SK-N-MC (cell line): ENCODE measurements around the gene AK5.

Source experiments
- DNase-seq: peaks from one replicate; pipeline ENCODE4 v3.0.0-alpha.2; 2011; ENCODE audit warnings: low read depth, low spot score
- H3K27ac ChIP-seq: fragments of 200-600 bp; sonication (generic); 2 replicates; pipeline ENCODE4 v1.5.1; 2016; ENCODE audit warnings: mixed run types
- H3K36me3 ChIP-seq: fragments of 200-600 bp; sonication (generic); 2 replicates; pipeline ENCODE4 v1.6.1; 2017; ENCODE audit warnings: antibody characterized with exemption, low read length, mixed read lengths; ENCODE audit not compliant: insufficient read depth
- H3K4me3 ChIP-seq: fragments of 200-600 bp; sonication (generic); 2 replicates; pipeline ENCODE4 v1.5.1; 2016
- H3K9ac ChIP-seq: fragments of 200-600 bp; sonication (generic); 2 replicates; pipeline ENCODE4 v1.8.0; 2017; ENCODE audit warnings: mixed run types, mixed read lengths; ENCODE audit not compliant: insufficient read length
- H3K9me3 ChIP-seq: fragments of 200-600 bp; sonication (generic); 2 replicates; pipeline ENCODE4 v1.6.1; 2017; ENCODE audit warnings: low read depth, mild to moderate bottlenecking, antibody characterized with exemption, low read length, moderate library complexity, mixed read lengths
- EZH2 ChIP-seq: fragments of 200-600 bp; sonication (generic); IDR thresholded peaks from one replicate; pipeline ENCODE4 v1.6.1; 2017; ENCODE audit warnings: antibody characterized with exemption
- FOXP2 ChIP-seq: optimal IDR thresholded peaks from 2 replicates; pipeline ENCODE3; 2011; ENCODE audit warnings: mild to moderate bottlenecking, moderate library complexity; ENCODE audit not compliant: insufficient read depth; ENCODE audit errors: extremely low read length, control extremely low read depth
- POLR2AphosphoS5 ChIP-seq: IDR thresholded peaks from 2 replicates; pipeline ENCODE4 v1.6.1; 2012; ENCODE audit warnings: mild to moderate bottlenecking, low read depth, low read length, borderline replicate concordance

The AK5 gene

GRCh38 chr1:77532641-77533040, 250.8 kb downstream of the AK5 start:
- Histone ChIP-seq H3K9ac (no peak overlapping the region), H3K9me3 (no peaks in the 10 kb centered on the region), H3K27ac (no peak overlapping the region), H3K36me3 (no peaks in the 10 kb centered on the region), H3K4me3 (no peak overlapping the region)
- DNase-seq, result no peak
- TF ChIP-seq FOXP2 (no peak), EZH2 (no peak), POLR2AphosphoS5 (no peak)

GRCh38 chr1:77533660-77534305, 252.0 kb downstream of the AK5 start:
- no peak for TF ChIP-seq FOXP2
- TF ChIP-seq EZH2, result no peak
- no peak for TF ChIP-seq POLR2AphosphoS5
- no peak overlapping the region for H3K27ac ChIP-seq
- no peaks in the 10 kb centered on the region for H3K36me3 ChIP-seq

GRCh38 chr1:77534456-77534855, 252.6 kb downstream of the AK5 start:
- no peak for DNase-seq

More at GRCh38 chr1:77533660-77534305, 252.0 kb downstream of the AK5 start:
- Histone ChIP-seq H3K9me3 (no peaks in the 10 kb centered on the region), H3K9ac (no peak overlapping the region), H3K4me3 (no peak overlapping the region)
- no peak for DNase-seq

GRCh38 chr1:77536813-77537212, 255.0 kb downstream of the AK5 start:
- Histone ChIP-seq H3K9me3 (no peaks in the 10 kb centered on the region), H3K4me3 (no peak overlapping the region), H3K9ac (no peak overlapping the region), H3K36me3 (no peaks in the 10 kb centered on the region), H3K27ac (no peak overlapping the region)
- DNase-seq, result no peak
- TF ChIP-seq EZH2 (no peak), FOXP2 (no peak), POLR2AphosphoS5 (no peak)

More at GRCh38 chr1:77534456-77534855, 252.6 kb downstream of the AK5 start:
- Histone ChIP-seq H3K27ac (no peak overlapping the region), H3K36me3 (no peaks in the 10 kb centered on the region), H3K4me3 (no peak overlapping the region), H3K9me3 (no peaks in the 10 kb centered on the region), H3K9ac (no peak overlapping the region)
- TF ChIP-seq EZH2 (no peak), POLR2AphosphoS5 (no peak), FOXP2 (no peak)

GRCh38 chr1:77538956-77539518, 257.2 kb downstream of the AK5 start:
- no peak for DNase-seq
- H3K4me3 ChIP-seq, result no peak overlapping the region
- no peak overlapping the region for H3K9ac ChIP-seq
- no peaks in the 10 kb centered on the region for H3K36me3 ChIP-seq
- H3K9me3 ChIP-seq, result no peaks in the 10 kb centered on the region
- no peak overlapping the region for H3K27ac ChIP-seq
- TF ChIP-seq EZH2 (no peak), FOXP2 (no peak), POLR2AphosphoS5 (no peak)

GRCh38 chr1:77539519-77540142, 257.8 kb downstream of the AK5 start:
- Histone ChIP-seq H3K9ac (no peak overlapping the region), H3K36me3 (no peaks in the 10 kb centered on the region), H3K27ac (no peak overlapping the region), H3K4me3 (no peak overlapping the region), H3K9me3 (no peaks in the 10 kb centered on the region)
- DNase-seq, result no peak
- no peak for TF ChIP-seq EZH2
- no peak for TF ChIP-seq FOXP2

GRCh38 chr1:77540501-77541161, 258.8 kb downstream of the AK5 start:
- Histone ChIP-seq H3K36me3 (no peaks in the 10 kb centered on the region), H3K4me3 (no peak overlapping the region), H3K9me3 (no peaks in the 10 kb centered on the region), H3K9ac (no peak overlapping the region), H3K27ac (no peak overlapping the region)
- DNase-seq, result no peak
- TF ChIP-seq POLR2AphosphoS5, result no peak
- TF ChIP-seq FOXP2, result no peak
- TF ChIP-seq EZH2, result no peak

GRCh38 chr1:77541162-77541545, 259.3 kb downstream of the AK5 start:
- no peak for TF ChIP-seq FOXP2
- Histone ChIP-seq H3K9me3 (no peaks in the 10 kb centered on the region), H3K4me3 (no peak overlapping the region), H3K36me3 (no peaks in the 10 kb centered on the region), H3K27ac (no peak overlapping the region), H3K9ac (no peak overlapping the region)
- DNase-seq, result no peak
